Measurements from ENCODE around the gene PHETA2. TPM values are rescaled to one million over a fixed set of nuclear protein-coding genes. Genes with fewer than 3 reads are reported as not detected.

The PHETA2 gene
- polyA plus RNA-seq, 2 of the 4 experiments (the other 2 are of a cell fraction) = 0.03 TPM; not detected in 1

- CTCF ChIA-PET = no interaction called here
- POLR2A ChIA-PET = no interaction called here
- no peak overlapping the region for H3K27ac ChIP-seq
- no peak overlapping the region for H3K4me3 ChIP-seq
- 82% methylated on average over 3 of the region's 3 CpGs for WGBS (ENCODE audit: missing lambda C conversion rate)
- FAIRE-seq (no peak), ATAC-seq (no peak), DNase-seq (ENCODE audit: low read depth in 1 of 2, low spot score in 1 of 2) (no peak)
- TF ChIP-seq, protein P1, sequence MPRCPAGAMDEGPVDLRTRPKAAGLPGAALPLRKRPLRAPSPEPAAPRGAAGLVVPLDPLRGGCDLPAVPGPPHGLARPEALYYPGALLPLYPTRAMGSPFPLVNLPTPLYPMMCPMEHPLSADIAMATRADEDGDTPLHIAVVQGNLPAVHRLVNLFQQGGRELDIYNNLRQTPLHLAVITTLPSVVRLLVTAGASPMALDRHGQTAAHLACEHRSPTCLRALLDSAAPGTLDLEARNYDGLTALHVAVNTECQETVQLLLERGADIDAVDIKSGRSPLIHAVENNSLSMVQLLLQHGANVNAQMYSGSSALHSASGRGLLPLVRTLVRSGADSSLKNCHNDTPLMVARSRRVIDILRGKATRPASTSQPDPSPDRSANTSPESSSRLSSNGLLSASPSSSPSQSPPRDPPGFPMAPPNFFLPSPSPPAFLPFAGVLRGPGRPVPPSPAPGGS (IDR thresholded peaks at IDR 0.05) = no peak
- H3K4me2 ChIP-seq = no peak overlapping the region
- H3K9me3 ChIP-seq = peaks cover 13% of the 10 kb centered on the region; the same call in 1 of the 3 replicates
- no peaks in the 10 kb centered on the region for H3K4me1 ChIP-seq
These were observed 21.3 kb upstream of the PHETA2 start for GRCh38 chr22:42052765-42053164.

GRCh38 chr22:42056757-42057511, 17.1 kb upstream of the PHETA2 start:
- 100% methylated on average over 1 of the region's 1 CpG for WGBS (ENCODE audit: missing lambda C conversion rate)
- TF ChIP-seq RNF2 (IDR thresholded peaks at IDR 0.05; ENCODE audit: borderline replicate concordance, low read depth) (no peak), RFX5 (IDR thresholded peaks at IDR 0.05) (no peak), ZSCAN20 (CRISPR knock-in tag; IDR thresholded peaks at IDR 0.05) (no peak), HOXA7 (CRISPR knock-in tag; IDR thresholded peaks at IDR 0.05) (no peak), ATOH8 (CRISPR knock-in tag; IDR thresholded peaks at IDR 0.05; ENCODE audit: low read depth) (no peak), HEYL (CRISPR knock-in tag; IDR thresholded peaks at IDR 0.05) (no peak), ELK1 (IDR thresholded peaks at IDR 0.05; ENCODE audit: low read depth, low read length) (no peak)
- TF ChIP-seq, protein P2, sequence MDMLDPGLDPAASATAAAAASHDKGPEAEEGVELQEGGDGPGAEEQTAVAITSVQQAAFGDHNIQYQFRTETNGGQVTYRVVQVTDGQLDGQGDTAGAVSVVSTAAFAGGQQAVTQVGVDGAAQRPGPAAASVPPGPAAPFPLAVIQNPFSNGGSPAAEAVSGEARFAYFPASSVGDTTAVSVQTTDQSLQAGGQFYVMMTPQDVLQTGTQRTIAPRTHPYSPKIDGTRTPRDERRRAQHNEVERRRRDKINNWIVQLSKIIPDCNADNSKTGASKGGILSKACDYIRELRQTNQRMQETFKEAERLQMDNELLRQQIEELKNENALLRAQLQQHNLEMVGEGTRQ (IDR thresholded peaks at IDR 0.05) = no peak
- H3K9me3 ChIP-seq = peaks cover 18% of the 10 kb centered on the region; the same call in 1 of the 3 replicates
- H3K4me2 ChIP-seq = no peak overlapping the region
- ATAC-seq (no peak), DNase-seq (ENCODE audit: low read depth in 1 of 2, low spot score in 1 of 2) (no peak), FAIRE-seq (no peak)
- no peak overlapping the region for H3K4me3 ChIP-seq
- H3K4me1 ChIP-seq = no peaks in the 10 kb centered on the region
- no peak overlapping the region for H3K27ac ChIP-seq
- POLR2A ChIA-PET = no interaction called here
- CTCF ChIA-PET = no interaction called here

- ATAC-seq (no peak), FAIRE-seq (no peak), DNase-seq (ENCODE audit: low read depth in 1 of 2, low spot score in 1 of 2) (no peak)
- CTCF ChIA-PET = interaction anchor here (0.6 kb wide), 1 partner anchor 53 kb away, joined by 3 read pairs; no protein-coding TSS in a partner anchor
- POLR2A ChIA-PET = no interaction called here
- Histone ChIP-seq H3K4me1 (no peaks in the 10 kb centered on the region), H3K4me2 (no peak overlapping the region), H3K4me3 (no peak overlapping the region), H3K27ac (no peak overlapping the region), H3K9me3 (peaks cover 18% of the 10 kb centered on the region; the same call in 1 of the 3 replicates)
- 100% methylated on average over 4 of the region's 5 CpGs for WGBS (ENCODE audit: missing lambda C conversion rate)
- TF ChIP-seq, protein P3, sequence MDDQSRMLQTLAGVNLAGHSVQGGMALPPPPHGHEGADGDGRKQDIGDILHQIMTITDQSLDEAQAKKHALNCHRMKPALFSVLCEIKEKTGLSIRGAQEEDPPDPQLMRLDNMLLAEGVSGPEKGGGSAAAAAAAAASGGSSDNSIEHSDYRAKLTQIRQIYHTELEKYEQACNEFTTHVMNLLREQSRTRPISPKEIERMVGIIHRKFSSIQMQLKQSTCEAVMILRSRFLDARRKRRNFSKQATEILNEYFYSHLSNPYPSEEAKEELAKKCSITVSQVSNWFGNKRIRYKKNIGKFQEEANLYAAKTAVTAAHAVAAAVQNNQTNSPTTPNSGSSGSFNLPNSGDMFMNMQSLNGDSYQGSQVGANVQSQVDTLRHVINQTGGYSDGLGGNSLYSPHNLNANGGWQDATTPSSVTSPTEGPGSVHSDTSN (IDR thresholded peaks at IDR 0.05) = no peak
- TF ChIP-seq RNF2 (IDR thresholded peaks at IDR 0.05; ENCODE audit: borderline replicate concordance, low read depth) = no peak
These were observed 13.6 kb upstream of the PHETA2 start for GRCh38 chr22:42060489-42060888.

GRCh38 chr22:42061041-42061440, 13.0 kb upstream of the PHETA2 start:
- no peak for DNase-seq (ENCODE audit: low read depth in 1 of 2, low spot score in 1 of 2)
- ChIA-PET CTCF (interaction anchor here (0.6 kb wide), 2 partner anchors 14 to 52 kb away, joined by 3 to 4 read pairs; no protein-coding TSS in a partner anchor), POLR2A (no interaction called here)
- WGBS (ENCODE audit: missing lambda C conversion rate) = 88% methylated on average over 6 of the region's 7 CpGs
- no peak for ATAC-seq
- no peak for FAIRE-seq
- Histone ChIP-seq H3K4me1 (no peaks in the 10 kb centered on the region), H3K27ac (no peak overlapping the region), H3K9me3 (peaks cover 18% of the 10 kb centered on the region; the same call in 1 of the 3 replicates), H3K4me3 (no peak overlapping the region), H3K4me2 (no peak overlapping the region)
- no peak for TF ChIP-seq KDM1A (IDR thresholded peaks at IDR 0.05; ENCODE audit: low read depth)
- no peak for TF ChIP-seq HES2 (IDR thresholded peaks at IDR 0.05)
- TF ChIP-seq MAFK (IDR thresholded peaks at IDR 0.05; ENCODE audit: partially characterized antibody) = no peak
- no peak for TF ChIP-seq RAD21 (conservative IDR thresholded peaks at IDR 0.05 in 1 of 2, IDR thresholded peaks at IDR 0.05 in 1 of 2)
- TF ChIP-seq ESRRA (IDR thresholded peaks at IDR 0.05; ENCODE audit: borderline replicate concordance, low read length) = no peak
- TF ChIP-seq EP300 (IDR thresholded peaks at IDR 0.05) = no peak
- no peak for TF ChIP-seq NPAS2 (CRISPR knock-in tag; IDR thresholded peaks at IDR 0.05; ENCODE audit: borderline replicate concordance)
- TF ChIP-seq, protein P4, sequence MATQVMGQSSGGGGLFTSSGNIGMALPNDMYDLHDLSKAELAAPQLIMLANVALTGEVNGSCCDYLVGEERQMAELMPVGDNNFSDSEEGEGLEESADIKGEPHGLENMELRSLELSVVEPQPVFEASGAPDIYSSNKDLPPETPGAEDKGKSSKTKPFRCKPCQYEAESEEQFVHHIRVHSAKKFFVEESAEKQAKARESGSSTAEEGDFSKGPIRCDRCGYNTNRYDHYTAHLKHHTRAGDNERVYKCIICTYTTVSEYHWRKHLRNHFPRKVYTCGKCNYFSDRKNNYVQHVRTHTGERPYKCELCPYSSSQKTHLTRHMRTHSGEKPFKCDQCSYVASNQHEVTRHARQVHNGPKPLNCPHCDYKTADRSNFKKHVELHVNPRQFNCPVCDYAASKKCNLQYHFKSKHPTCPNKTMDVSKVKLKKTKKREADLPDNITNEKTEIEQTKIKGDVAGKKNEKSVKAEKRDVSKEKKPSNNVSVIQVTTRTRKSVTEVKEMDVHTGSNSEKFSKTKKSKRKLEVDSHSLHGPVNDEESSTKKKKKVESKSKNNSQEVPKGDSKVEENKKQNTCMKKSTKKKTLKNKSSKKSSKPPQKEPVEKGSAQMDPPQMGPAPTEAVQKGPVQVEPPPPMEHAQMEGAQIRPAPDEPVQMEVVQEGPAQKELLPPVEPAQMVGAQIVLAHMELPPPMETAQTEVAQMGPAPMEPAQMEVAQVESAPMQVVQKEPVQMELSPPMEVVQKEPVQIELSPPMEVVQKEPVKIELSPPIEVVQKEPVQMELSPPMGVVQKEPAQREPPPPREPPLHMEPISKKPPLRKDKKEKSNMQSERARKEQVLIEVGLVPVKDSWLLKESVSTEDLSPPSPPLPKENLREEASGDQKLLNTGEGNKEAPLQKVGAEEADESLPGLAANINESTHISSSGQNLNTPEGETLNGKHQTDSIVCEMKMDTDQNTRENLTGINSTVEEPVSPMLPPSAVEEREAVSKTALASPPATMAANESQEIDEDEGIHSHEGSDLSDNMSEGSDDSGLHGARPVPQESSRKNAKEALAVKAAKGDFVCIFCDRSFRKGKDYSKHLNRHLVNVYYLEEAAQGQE (IDR thresholded peaks at IDR 0.05) = no peak
- TF ChIP-seq RFX5 (IDR thresholded peaks at IDR 0.05) = no peak
